ENCODE results near the gene TSPYL2.

Gene TSPYL2

GRCh38 chrX:53087388-53087831 is 5.2 kb downstream of the TSPYL2 start:
- Mint-ChIP-seq H3K4me1 (peaks cover 34% of the 10 kb centered on the region), H3K9me3 (no peaks in the 10 kb centered on the region), H3K27ac (peak overlapping the region; percentile 94), H3K36me3 (peaks cover 13% of the 10 kb centered on the region), H3K27me3 (no peaks in the 10 kb centered on the region), H3K4me3 (no peak overlapping the region)
- no peak for ATAC-seq (ENCODE audit: low read depth)
- no peak for DNase-seq (ENCODE audit: low spot score in 2 of 2)

- Mint-ChIP-seq H3K36me3 (peaks cover 13% of the 10 kb centered on the region), H3K27me3 (no peaks in the 10 kb centered on the region), H3K9me3 (no peaks in the 10 kb centered on the region), H3K4me1 (peaks cover 28% of the 10 kb centered on the region), H3K4me3 (peak overlapping the region; percentile 83), H3K27ac (peak overlapping the region; percentile 94)
- ATAC-seq (ENCODE audit: low read depth) (peak; percentile 78), DNase-seq (ENCODE audit: low spot score in 2 of 2) (peak; percentile 38 to 50)
Observed at GRCh38 chrX:53088136-53088974, 6.2 kb downstream of the TSPYL2 start.

GRCh38 chrX:53089224-53089842 is 7.2 kb downstream of the TSPYL2 start:
- Mint-ChIP-seq H3K4me3 (peak overlapping the region; percentile 83), H3K27me3 (no peaks in the 10 kb centered on the region), H3K4me1 (peaks cover 20% of the 10 kb centered on the region), H3K27ac (peak overlapping the region; percentile 94), H3K9me3 (no peaks in the 10 kb centered on the region), H3K36me3 (peaks cover 10% of the 10 kb centered on the region)
- ATAC-seq (ENCODE audit: low read depth), result no peak
- DNase-seq (ENCODE audit: low spot score in 2 of 2), result peak in 1 of 2 donors; percentile 31

GRCh38 chrX:53089925-53090324 is 7.8 kb downstream of the TSPYL2 start:
- ATAC-seq (ENCODE audit: low read depth) (no peak), DNase-seq (ENCODE audit: low spot score in 2 of 2) (no peak)
- H3K27me3 Mint-ChIP-seq, result no peaks in the 10 kb centered on the region
- no peaks in the 10 kb centered on the region for H3K9me3 Mint-ChIP-seq
- peaks cover 10% of the 10 kb centered on the region for H3K36me3 Mint-ChIP-seq
- no peak overlapping the region for H3K27ac Mint-ChIP-seq
- H3K4me3 Mint-ChIP-seq, result no peak overlapping the region
- peaks cover 22% of the 10 kb centered on the region for H3K4me1 Mint-ChIP-seq

GRCh38 chrX:53091354-53091753 is 9.2 kb downstream of the TSPYL2 start:
- Mint-ChIP-seq H3K4me1 (peaks cover 22% of the 10 kb centered on the region), H3K4me3 (no peak overlapping the region), H3K27ac (no peak overlapping the region), H3K27me3 (no peaks in the 10 kb centered on the region), H3K36me3 (no peaks in the 10 kb centered on the region), H3K9me3 (no peaks in the 10 kb centered on the region)
- ATAC-seq (ENCODE audit: low read depth) (no peak), DNase-seq (ENCODE audit: low spot score in 2 of 2) (no peak)

- no peaks in the 10 kb centered on the region for H3K36me3 Mint-ChIP-seq
- ATAC-seq (ENCODE audit: low read depth) (peak; percentile 55), DNase-seq (ENCODE audit: low spot score in 2 of 2) (peak; percentile 34 to 59)
- H3K27ac Mint-ChIP-seq, result peak overlapping the region; percentile 65
- peak overlapping the region; percentile 87 for H3K4me3 Mint-ChIP-seq
- peaks cover 18% of the 10 kb centered on the region for H3K4me1 Mint-ChIP-seq
- H3K9me3 Mint-ChIP-seq, result no peaks in the 10 kb centered on the region
- no peaks in the 10 kb centered on the region for H3K27me3 Mint-ChIP-seq
Observed at GRCh38 chrX:53093177-53093655, 11.0 kb downstream of the TSPYL2 start.

GRCh38 chrX:53093748-53094581 is 11.8 kb downstream of the TSPYL2 start, which contains the start of gene KANTR:
Gene KANTR, plus strand, starts transcription at chrX:53094142. Its CDS starts 30,131 bp downstream, at chrX:53124273.
- H3K36me3 Mint-ChIP-seq, result no peaks in the 10 kb centered on the region
- peak within 1 kb of the TSS; percentile 65 for H3K27ac Mint-ChIP-seq
- peaks cover 12% of the 10 kb centered on the region for H3K4me1 Mint-ChIP-seq
- no peaks in the 10 kb centered on the region for H3K9me3 Mint-ChIP-seq
- H3K27me3 Mint-ChIP-seq, result no peaks in the 10 kb centered on the region
- ATAC-seq (ENCODE audit: low read depth) (peak; percentile 78), DNase-seq (ENCODE audit: low spot score in 2 of 2) (peak; percentile 60)
- H3K4me3 Mint-ChIP-seq, result peak within 1 kb of the TSS; percentile 87

- no peaks in the 10 kb centered on the region for H3K9me3 Mint-ChIP-seq
- peaks cover 12% of the 10 kb centered on the region for H3K4me1 Mint-ChIP-seq
- H3K36me3 Mint-ChIP-seq, result peaks cover 2% of the 10 kb centered on the region
- peak overlapping the region; percentile 60 for H3K27ac Mint-ChIP-seq
- DNase-seq (ENCODE audit: low spot score in 2 of 2) (no peak), ATAC-seq (ENCODE audit: low read depth) (no peak)
- H3K4me3 Mint-ChIP-seq, result peak overlapping the region; percentile 87
- no peaks in the 10 kb centered on the region for H3K27me3 Mint-ChIP-seq
Observed at GRCh38 chrX:53094582-53094905, 12.4 kb downstream of the TSPYL2 start.

GRCh38 chrX:53095796-53096195 is 13.6 kb downstream of the TSPYL2 start:
- peaks cover 12% of the 10 kb centered on the region for H3K4me1 Mint-ChIP-seq

GRCh38 chrX:53114864-53115549 is 32.8 kb downstream of the TSPYL2 start:
- H3K4me1 Mint-ChIP-seq, result peaks cover 5% of the 10 kb centered on the region
- DNase-seq (ENCODE audit: low spot score in 2 of 2) (no peak), ATAC-seq (ENCODE audit: low read depth) (no peak)
- no peaks in the 10 kb centered on the region for H3K9me3 Mint-ChIP-seq
- peaks cover 11% of the 10 kb centered on the region for H3K36me3 Mint-ChIP-seq
- H3K27ac Mint-ChIP-seq, result no peak overlapping the region
- H3K4me3 Mint-ChIP-seq, result no peak overlapping the region
- no peaks in the 10 kb centered on the region for H3K27me3 Mint-ChIP-seq

More at GRCh38 chrX:53095796-53096195, 13.6 kb downstream of the TSPYL2 start:
- ATAC-seq (ENCODE audit: low read depth), result no peak
- DNase-seq (ENCODE audit: low spot score in 2 of 2), result no peak
- peaks cover 2% of the 10 kb centered on the region for H3K36me3 Mint-ChIP-seq
- H3K9me3 Mint-ChIP-seq, result no peaks in the 10 kb centered on the region
- H3K4me3 Mint-ChIP-seq, result no peak overlapping the region
- H3K27me3 Mint-ChIP-seq, result no peaks in the 10 kb centered on the region
- no peak overlapping the region for H3K27ac Mint-ChIP-seq

GRCh38 chrX:53115550-53115874 is 33.3 kb downstream of the TSPYL2 start:
- no peaks in the 10 kb centered on the region for H3K9me3 Mint-ChIP-seq
- H3K4me1 Mint-ChIP-seq, result peaks cover 5% of the 10 kb centered on the region
- ATAC-seq (ENCODE audit: low read depth), result no peak
- H3K27me3 Mint-ChIP-seq, result no peaks in the 10 kb centered on the region
- no peak for DNase-seq (ENCODE audit: low spot score in 2 of 2)
- no peak overlapping the region for H3K27ac Mint-ChIP-seq
- no peak overlapping the region for H3K4me3 Mint-ChIP-seq
- peaks cover 11% of the 10 kb centered on the region for H3K36me3 Mint-ChIP-seq

- DNase-seq (ENCODE audit: low spot score in 2 of 2) (no peak), ATAC-seq (ENCODE audit: low read depth) (no peak)
- Mint-ChIP-seq H3K27ac (no peak overlapping the region), H3K4me1 (peaks cover 5% of the 10 kb centered on the region), H3K27me3 (no peaks in the 10 kb centered on the region), H3K4me3 (no peak overlapping the region), H3K9me3 (no peaks in the 10 kb centered on the region), H3K36me3 (peaks cover 11% of the 10 kb centered on the region)
Observed at GRCh38 chrX:53116101-53116500, 33.9 kb downstream of the TSPYL2 start.

GRCh38 chrX:53122013-53122412 is 39.8 kb downstream of the TSPYL2 start:
- peaks cover 12% of the 10 kb centered on the region for H3K36me3 Mint-ChIP-seq
- DNase-seq (ENCODE audit: low spot score in 2 of 2) (no peak), ATAC-seq (ENCODE audit: low read depth) (no peak)
- peaks cover 5% of the 10 kb centered on the region for H3K4me1 Mint-ChIP-seq
- H3K9me3 Mint-ChIP-seq, result peaks cover 5% of the 10 kb centered on the region
- no peak overlapping the region for H3K4me3 Mint-ChIP-seq
- H3K27me3 Mint-ChIP-seq, result no peaks in the 10 kb centered on the region
- no peak overlapping the region for H3K27ac Mint-ChIP-seq

All from memory B cell (primary cell).